Esophagus muscularis mucosa (tissue), 3 donors: ENCODE data around the gene MCL1.

Source experiments
- CTCF ChIP-seq, 3 experiments: fragments of 200-600 bp in 2 of 3; fragments of 450-650 bp in 1 of 3; sonication (generic) in 2 of 3; IDR thresholded peaks; one replicate each; pipeline ENCODE4 v1.5.1; 2017 to 2019; ENCODE audit warnings: antibody characterized with exemption in 3 of 3, mild to moderate bottlenecking in 2 of 3, moderate library complexity in 1 of 3
- POLR2A ChIP-seq: fragments of 450-650 bp; IDR thresholded peaks from one replicate; pipeline ENCODE4 v1.6.1; 2017; ENCODE audit warnings: antibody characterized with exemption, moderate library complexity, mild to moderate bottlenecking, low read depth

- TF ChIP-seq CTCF (IDR thresholded peaks at IDR 0.05) (no peak), POLR2A (no peak)
These were observed 48.8 kb downstream of the MCL1 start for GRCh38 chr1:150530491-150531159.
